Ramos (cell line): Measurements from ENCODE around the gene HNRNPU.
"Not testable (repeated sequence)": the region's sequence is repeated elsewhere in the genome, so short reads cannot be mapped to it uniquely, and the experiment has no call there.

ENCODE experiments used
- in situ Hi-C: fragments of 300-500 bp; cut with MboI; formaldehyde crosslinking; loops from one replicate; pipeline ENCODE4 v1.14.3; 2022; ENCODE audit warnings: low sequenced_read_pairs; ENCODE audit not compliant: unreplicated experiment

HNRNPU gene

GRCh38 chr1:244843148-244843978 is 21.0 kb downstream of the HNRNPU start:
- in situ Hi-C loops, result no loop called here

- in situ Hi-C loops, result no loop called here
Measured at GRCh38 chr1:244841273-244841927, 22.9 kb downstream of the HNRNPU start.

- in situ Hi-C loops, result no loop called here
Measured at GRCh38 chr1:244840219-244840794, 24.0 kb downstream of the HNRNPU start.

GRCh38 chr1:244839656-244840055 is 24.7 kb downstream of the HNRNPU start:
- in situ Hi-C loops, result no loop called here

GRCh38 chr1:244837597-244838258 is 26.6 kb downstream of the HNRNPU start:
- in situ Hi-C loops, result no loop called here

GRCh38 chr1:244836584-244836983 is 27.8 kb downstream of the HNRNPU start:
- in situ Hi-C loops, result no loop called here

GRCh38 chr1:244836135-244836521 is 28.2 kb downstream of the HNRNPU start:
- in situ Hi-C loops, result no loop called here

GRCh38 chr1:244835276-244836134 is 28.8 kb downstream of the HNRNPU start, which contains the start of gene COX20:
Gene COX20 (plus strand): TSS chr1:244835658. CDS start chr1:244835715, 57 bp downstream.
- in situ Hi-C loops, result no loop called here

GRCh38 chr1:244834543-244835275 is 29.6 kb downstream of the HNRNPU start:
- in situ Hi-C loops, result no loop called here

GRCh38 chr1:244833734-244834542 is 30.4 kb downstream of the HNRNPU start:
- in situ Hi-C loops, result no loop called here

GRCh38 chr1:244833260-244833659 is 31.1 kb downstream of the HNRNPU start:
- in situ Hi-C loops, result not testable (repeated sequence)

GRCh38 chr1:244830639-244831038 is 33.7 kb downstream of the HNRNPU start:
- in situ Hi-C loops, result no loop called here

- in situ Hi-C loops, result no loop called here
Measured at GRCh38 chr1:244826712-244827111, 37.6 kb downstream of the HNRNPU start.

GRCh38 chr1:244822878-244823277 is 41.5 kb downstream of the HNRNPU start:
- in situ Hi-C loops, result no loop called here

- in situ Hi-C loops, result no loop called here
Measured at GRCh38 chr1:244821134-244821533, 43.2 kb downstream of the HNRNPU start.

GRCh38 chr1:244820131-244820530 is 44.2 kb downstream of the HNRNPU start:
- in situ Hi-C loops, result no loop called here

GRCh38 chr1:244817415-244817894 is 46.9 kb downstream of the HNRNPU start:
- in situ Hi-C loops, result no loop called here

GRCh38 chr1:244815600-244816099 is 48.7 kb downstream of the HNRNPU start:
- in situ Hi-C loops, result no loop called here
